Lung (tissue), 12 donors: ENCODE measurements around the gene RAP1GAP2. TPM values are rescaled to one million over a fixed set of nuclear protein-coding genes. Genes with fewer than 3 reads are reported as not detected.

Source experiments
- ATAC-seq: fragments of 200-7000 bp; cut with Tn5 transposase; one replicate; pipeline ENCODE4 v1.9.1; 2020; ENCODE audit warnings: moderate number of reproducible peaks; ENCODE audit not compliant: insufficient read depth, low FRiP score
- DNase-seq, 3 donors: peaks; one replicate each; pipeline ENCODE4 v3.0.0-alpha.2; 2013 to 2017
- H3K27ac ChIP-seq, 2 donors: one replicate each; pipeline ENCODE4 v1.5.1; 2013; ENCODE audit warnings: mild to moderate bottlenecking in 2 of 2, moderate library complexity in 2 of 2, control low read depth in 1 of 2, inconsistent platforms in 1 of 2, low read depth in 1 of 2, low read length in 1 of 2
- H3K27me3 ChIP-seq, 3 donors: one replicate each; pipeline ENCODE4 v1.5.1; 2013; ENCODE audit warnings: low read length in 2 of 3; ENCODE audit not compliant: control insufficient read depth in 3 of 3, insufficient read depth in 3 of 3
- H3K36me3 ChIP-seq, 4 donors: one replicate each; pipeline ENCODE4 v1.5.1; 2013; ENCODE audit warnings: low read length in 4 of 4, mild to moderate bottlenecking in 1 of 4, moderate library complexity in 1 of 4; ENCODE audit not compliant: control insufficient read depth in 4 of 4, insufficient read depth in 4 of 4
- H3K4me1 ChIP-seq, 5 donors: one replicate each; pipeline ENCODE4 v1.5.1; 2013; ENCODE audit warnings: low read length in 5 of 5, mild to moderate bottlenecking in 2 of 5, moderate library complexity in 1 of 5; ENCODE audit not compliant: control insufficient read depth in 5 of 5, insufficient read depth in 5 of 5
- H3K4me3 ChIP-seq: one replicate; pipeline ENCODE4 v1.5.1; 2013; ENCODE audit warnings: mild to moderate bottlenecking, control low read depth, moderate library complexity
- H3K9ac ChIP-seq, 2 donors: one replicate each; pipeline ENCODE4 v1.5.1; 2013; ENCODE audit warnings: low read length in 2 of 2, control low read depth in 1 of 2; ENCODE audit not compliant: insufficient read depth in 1 of 2
- H3K9me3 ChIP-seq, 4 donors: one replicate each; pipeline ENCODE4 v1.5.1; 2013; ENCODE audit warnings: low read length in 3 of 4, mild to moderate bottlenecking in 1 of 4, moderate library complexity in 1 of 4; ENCODE audit not compliant: control insufficient read depth in 4 of 4, insufficient read depth in 3 of 4
- whole genome bisulfite sequencing, 2 donors: extraction: QIAGEN DNeasy Blood & Tissue Kit; methylation state at CpG; one replicate each; pipeline ENCODE4 v1.1.7; 2013; 5-methylcytosine and 5-hydroxymethylcytosine counted together
- polyA plus RNA-seq, 2 donors: library from polyadenylated mRNA; stranded (reverse); fragments of 200-250 nt; gene quantifications; one replicate each; pipeline ENCODE4 v1.2.1, GENCODE V29; 2013
- total RNA-seq, 2 donors: library from RNA; depleted of rRNA in 1 of 2; stranded (reverse); fragments of >200 nt in 1 of 2; gene quantifications; one replicate each; pipeline ENCODE4 v1.2.1, GENCODE V29; 2014 to 2021
- TF ChIP-seq, protein P1 (sequence below): IDR thresholded peaks from 2 replicates; pipeline ENCODE4 v1.5.1; 2012; ENCODE audit warnings: mild to moderate bottlenecking; ENCODE audit errors: control extremely low read depth, extremely low read depth
- donor health status: control.
- donor health status: control.
- donor health status: Bipolar disorder and iron deficiency.
- donor health status: healthy.
- donor health status: DM: yes; HTN: yes; CAD: no.

RAP1GAP2 gene
- total and polyA plus RNA-seq, 4 donors: 5.3 to 16.7 (median 6.0) TPM

DNA sequence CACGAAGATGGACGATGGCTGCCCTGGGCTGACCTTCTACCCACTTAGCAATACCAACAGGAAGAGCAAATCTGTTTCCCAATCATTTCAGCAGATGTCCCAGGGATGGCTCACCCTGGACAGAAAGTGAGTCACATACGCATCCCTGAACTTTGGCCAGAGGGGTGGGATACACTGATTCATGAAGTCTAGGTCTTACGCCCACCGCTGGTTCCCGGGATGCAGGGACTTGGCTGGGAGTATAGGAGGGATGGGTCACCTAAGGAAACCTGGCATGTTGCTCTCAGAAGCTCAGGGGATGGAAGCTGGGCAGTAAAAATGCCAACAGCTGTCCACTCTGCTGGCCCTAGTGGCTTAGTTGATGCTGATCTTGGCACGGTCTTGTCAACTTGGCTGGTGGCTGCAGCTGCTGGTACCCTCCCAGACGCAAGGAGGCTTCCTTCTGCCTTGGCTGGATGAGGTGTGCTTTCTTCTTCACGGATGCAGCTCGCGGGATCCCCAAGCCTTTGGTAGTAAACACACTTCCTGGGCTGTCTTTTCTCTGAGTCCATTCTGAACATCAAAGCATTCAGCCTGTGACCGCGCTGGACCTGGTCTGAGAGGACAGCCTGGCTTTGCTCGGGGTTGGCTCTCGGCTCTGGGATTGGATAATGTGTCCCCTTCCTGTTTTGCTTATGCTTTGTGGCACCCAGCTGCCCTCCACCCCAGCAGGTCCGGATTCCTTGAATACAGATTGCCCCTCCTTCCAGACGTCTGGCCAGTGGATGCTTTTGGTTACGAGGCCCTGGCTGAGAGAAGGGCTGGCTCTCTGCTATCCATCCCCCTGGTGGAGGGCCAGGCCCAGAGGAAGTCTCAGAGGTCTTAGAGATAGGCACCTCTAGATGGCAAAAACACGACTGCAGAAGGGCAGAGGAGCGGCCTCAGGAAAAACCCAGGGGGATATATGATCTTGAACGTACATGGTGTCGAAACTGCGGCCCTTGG is 71.5 kb downstream of the RAP1GAP2 start:
- Histone ChIP-seq H3K36me3 (no peaks in the 10 kb centered on the region), H3K4me1 (peaks cover 0 to 4% (median 0%) of the 10 kb centered on the region in 5 donors), H3K27ac (no peak overlapping the region), H3K4me3 (no peak overlapping the region), H3K9me3 (peaks cover 0 to 3% (median 0%) of the 10 kb centered on the region in 4 donors), H3K9ac (no peak overlapping the region), H3K27me3 (peaks cover 0 to 2% (median 2%) of the 10 kb centered on the region in 3 donors)
- WGBS, 2 donors: 67 to 77% methylated on average over 23 of the region's 23 CpGs
- ATAC-seq: no peak
- DNase-seq: no peak
- TF ChIP-seq, protein P1, sequence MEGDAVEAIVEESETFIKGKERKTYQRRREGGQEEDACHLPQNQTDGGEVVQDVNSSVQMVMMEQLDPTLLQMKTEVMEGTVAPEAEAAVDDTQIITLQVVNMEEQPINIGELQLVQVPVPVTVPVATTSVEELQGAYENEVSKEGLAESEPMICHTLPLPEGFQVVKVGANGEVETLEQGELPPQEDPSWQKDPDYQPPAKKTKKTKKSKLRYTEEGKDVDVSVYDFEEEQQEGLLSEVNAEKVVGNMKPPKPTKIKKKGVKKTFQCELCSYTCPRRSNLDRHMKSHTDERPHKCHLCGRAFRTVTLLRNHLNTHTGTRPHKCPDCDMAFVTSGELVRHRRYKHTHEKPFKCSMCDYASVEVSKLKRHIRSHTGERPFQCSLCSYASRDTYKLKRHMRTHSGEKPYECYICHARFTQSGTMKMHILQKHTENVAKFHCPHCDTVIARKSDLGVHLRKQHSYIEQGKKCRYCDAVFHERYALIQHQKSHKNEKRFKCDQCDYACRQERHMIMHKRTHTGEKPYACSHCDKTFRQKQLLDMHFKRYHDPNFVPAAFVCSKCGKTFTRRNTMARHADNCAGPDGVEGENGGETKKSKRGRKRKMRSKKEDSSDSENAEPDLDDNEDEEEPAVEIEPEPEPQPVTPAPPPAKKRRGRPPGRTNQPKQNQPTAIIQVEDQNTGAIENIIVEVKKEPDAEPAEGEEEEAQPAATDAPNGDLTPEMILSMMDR: no peak

DNA sequence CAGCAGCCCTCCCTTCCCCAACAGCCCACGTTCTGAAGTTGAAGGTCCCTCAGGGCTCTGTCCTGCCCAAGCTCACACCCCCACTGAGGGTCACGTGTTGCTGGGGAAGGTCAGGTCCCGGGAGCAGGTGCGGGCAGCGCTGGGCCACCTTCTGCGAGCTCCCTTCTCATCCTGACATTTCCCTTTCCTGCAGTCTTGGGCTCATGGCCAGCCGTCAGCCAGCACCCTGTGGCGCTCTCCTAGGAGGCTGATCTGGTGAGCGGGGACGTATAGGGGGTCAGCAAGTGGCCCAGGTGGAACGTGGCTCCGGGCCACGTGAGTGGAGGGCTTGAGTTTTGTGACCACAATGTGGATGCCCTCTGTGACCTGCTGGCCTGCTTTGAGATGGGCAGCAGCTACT is 73.4 kb downstream of the RAP1GAP2 start:
- no peaks in the 10 kb centered on the region for H3K36me3 ChIP-seq
- ATAC-seq (no peak), DNase-seq (no peak)
- H3K4me3 ChIP-seq: no peak overlapping the region
- 77 to 84% methylated on average over 13 of the region's 13 CpGs for WGBS, 2 donors
- peaks cover 0 to 2% (median 0%) of the 10 kb centered on the region in 5 donors for H3K4me1 ChIP-seq
- H3K9me3 ChIP-seq: peaks cover 0 to 3% (median 0%) of the 10 kb centered on the region in 4 donors
- no peak overlapping the region for H3K9ac ChIP-seq
- H3K27ac ChIP-seq: no peak overlapping the region
- TF ChIP-seq, protein P1: no peak
- H3K27me3 ChIP-seq: peaks cover 2% of the 10 kb centered on the region in 3 donors

DNA sequence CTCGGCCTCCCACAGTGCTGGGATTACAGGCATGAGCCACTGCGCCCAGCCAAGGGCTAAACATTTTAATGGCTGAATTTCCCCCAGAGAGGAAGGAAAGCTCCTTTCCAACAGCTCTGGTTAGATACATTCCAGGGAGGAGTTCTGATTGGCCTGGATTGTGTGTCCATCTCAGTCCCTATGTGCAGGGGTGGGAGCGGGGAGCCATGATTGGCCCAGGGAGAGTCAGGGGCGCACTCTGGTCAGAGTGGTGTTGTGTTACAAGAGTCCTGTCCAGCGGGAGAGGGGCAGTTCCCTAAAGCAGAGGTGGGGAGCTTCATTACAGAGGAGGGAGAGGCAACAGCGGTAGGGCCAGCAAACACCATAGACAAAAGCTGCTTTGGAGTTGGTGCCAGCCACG is 75.0 kb downstream of the RAP1GAP2 start:
- TF ChIP-seq, protein P1: no peak

More for the DNA sequence above, 75.0 kb downstream of the RAP1GAP2 start:
- WGBS, 2 donors: 74 to 82% methylated on average over 7 of the region's 7 CpGs
- no peak overlapping the region for H3K4me3 ChIP-seq
- no peak overlapping the region for H3K27ac ChIP-seq
- H3K9ac ChIP-seq: no peak overlapping the region
- ATAC-seq (no peak), DNase-seq (no peak)
- peaks cover 0 to 12% (median 0%) of the 10 kb centered on the region in 5 donors for H3K4me1 ChIP-seq
- H3K27me3 ChIP-seq: peaks cover 2% of the 10 kb centered on the region in 3 donors
- peaks cover 0 to 5% (median 0%) of the 10 kb centered on the region in 4 donors for H3K9me3 ChIP-seq
- no peaks in the 10 kb centered on the region for H3K36me3 ChIP-seq
